Measurements from ENCODE around the gene GADD45GIP1. TPM values are rescaled to one million over a fixed set of nuclear protein-coding genes. Genes with fewer than 3 reads are reported as not detected.

Gene GADD45GIP1
- polyA plus RNA-seq, 1 donor from 2014 or later, result 84.1 TPM

Other genes with a start within 250 kb of the GADD45GIP1 start
- gene TNPO2, start 233.3 kb downstream of the GADD45GIP1 start, polyA plus RNA-seq, result 4.2 TPM
- gene TRIR, start 222.5 kb downstream of the GADD45GIP1 start, polyA plus RNA-seq, result 299 TPM
- gene GET3, start 219.7 kb downstream of the GADD45GIP1 start, polyA plus RNA-seq, result 64.2 TPM
- not detected for gene BEST2, start 205.4 kb downstream of the GADD45GIP1 start, polyA plus RNA-seq
- 6.6 TPM for gene HOOK2, start 181.7 kb downstream of the GADD45GIP1 start, polyA plus RNA-seq
- 955 TPM for gene JUNB, start 165.7 kb downstream of the GADD45GIP1 start, polyA plus RNA-seq
- 195 TPM for gene PRDX2, start 155.4 kb downstream of the GADD45GIP1 start, polyA plus RNA-seq
- 6.4 TPM for gene THSD8, start 155.2 kb downstream of the GADD45GIP1 start, polyA plus RNA-seq
- 27.4 TPM for gene RNASEH2A, start 150.6 kb downstream of the GADD45GIP1 start, polyA plus RNA-seq
- gene RTBDN, start 122.6 kb downstream of the GADD45GIP1 start, polyA plus RNA-seq, result not detected
- 1.2 TPM for gene MAST1, start 118.7 kb downstream of the GADD45GIP1 start, polyA plus RNA-seq
- gene DNASE2, start 75.8 kb downstream of the GADD45GIP1 start, polyA plus RNA-seq, result 49.6 TPM
- gene KLF1, start 70.0 kb downstream of the GADD45GIP1 start, polyA plus RNA-seq, result not detected
- 13.5 TPM for gene GCDH, start 66.1 kb downstream of the GADD45GIP1 start, polyA plus RNA-seq
- gene SYCE2, start 37.9 kb downstream of the GADD45GIP1 start, polyA plus RNA-seq, result not detected
- gene FARSA, start 23.5 kb downstream of the GADD45GIP1 start, polyA plus RNA-seq, result 56.8 TPM
- gene CALR, start 18.6 kb downstream of the GADD45GIP1 start, polyA plus RNA-seq, result 158 TPM
- gene RAD23A, start 11.4 kb downstream of the GADD45GIP1 start, polyA plus RNA-seq, result 132 TPM
- gene DAND5, start 12.4 kb upstream of the GADD45GIP1 start, polyA plus RNA-seq, result not detected
- gene NFIX, start 38.3 kb upstream of the GADD45GIP1 start, polyA plus RNA-seq, result 0.09 TPM
- 90.1 TPM for gene LYL1, start 145.6 kb upstream of the GADD45GIP1 start, polyA plus RNA-seq
- gene TRMT1, start 159.5 kb upstream of the GADD45GIP1 start, polyA plus RNA-seq, result 30.7 TPM
- gene NACC1, start 161.0 kb upstream of the GADD45GIP1 start, polyA plus RNA-seq, result 2.7 TPM
- 52.8 TPM for gene STX10, start 193.2 kb upstream of the GADD45GIP1 start, polyA plus RNA-seq
- gene IER2, start 193.2 kb upstream of the GADD45GIP1 start, polyA plus RNA-seq, result 350 TPM

Measured in IgD-negative memory B cell (primary cell).